ENCODE results near the gene PWWP2A. TPM values are rescaled to one million over a fixed set of nuclear protein-coding genes. Genes with fewer than 3 reads are reported as not detected.
"Not testable (repeated sequence)": the region's sequence is repeated elsewhere in the genome, so short reads cannot be mapped to it uniquely, and the experiment has no call there.

The PWWP2A gene
- total RNA-seq, 2 donors from 2014 or later, result 27.0 to 75.5 TPM

GRCh38 chr5:160079753-160080152 lies 39.5 kb downstream of the PWWP2A start:
- WGBS, 2 donors, result 93 to 98% methylated on average over 2 of the region's 2 CpGs
- TF ChIP-seq POLR2A (IDR thresholded peaks at IDR 0.05) (no peak), CTCF (IDR thresholded peaks at IDR 0.05) (no peak)
- ATAC-seq, result no peak
- Histone ChIP-seq H3K9me3 (no peaks in the 10 kb centered on the region), H3K27me3 (no peaks in the 10 kb centered on the region), H3K36me3 (replicated peaks in 1 of 2; ENCODE audit: insufficient read depth in 1 of 2, low read depth in 2 of 2) (peaks cover 0 to 3% of the 10 kb centered on the region in 2 donors), H3K27ac (no peak overlapping the region), H3K4me3 (no peak overlapping the region), H3K4me1 (peaks cover 10% of the 10 kb centered on the region)
- DNase-seq, result no peak
- intact Hi-C loops (cut with DNase I), result no loop called here

GRCh38 chr5:160076997-160077396 lies 42.3 kb downstream of the PWWP2A start:
- TF ChIP-seq CTCF (IDR thresholded peaks at IDR 0.05), result no peak
- no peak for TF ChIP-seq POLR2A (IDR thresholded peaks at IDR 0.05)
- DNase-seq (no peak), ATAC-seq (no peak)
- intact Hi-C loops (cut with DNase I), result no loop called here
- Histone ChIP-seq H3K27me3 (no peaks in the 10 kb centered on the region), H3K4me3 (no peak overlapping the region), H3K9me3 (no peaks in the 10 kb centered on the region), H3K4me1 (no peaks in the 10 kb centered on the region), H3K27ac (no peak overlapping the region), H3K36me3 (replicated peaks in 1 of 2; ENCODE audit: insufficient read depth in 1 of 2, low read depth in 2 of 2) (peaks cover 0 to 3% of the 10 kb centered on the region in 2 donors)
- 65 to 71% methylated on average over 2 of the region's 2 CpGs for WGBS, 2 donors

- no peaks in the 10 kb centered on the region for H3K9me3 ChIP-seq
These were observed 44.2 kb downstream of the PWWP2A start for GRCh38 chr5:160075073-160075472.

GRCh38 chr5:160071916-160072315 lies 47.3 kb downstream of the PWWP2A start:
- ATAC-seq, result no peak
- Histone ChIP-seq H3K36me3 (replicated peaks in 1 of 2; ENCODE audit: insufficient read depth in 1 of 2, low read depth in 2 of 2) (no peaks in the 10 kb centered on the region), H3K27ac (no peak overlapping the region), H3K27me3 (no peaks in the 10 kb centered on the region), H3K4me3 (no peak overlapping the region), H3K9me3 (no peaks in the 10 kb centered on the region), H3K4me1 (peaks cover 6% of the 10 kb centered on the region)
- intact Hi-C loops (cut with DNase I), result no loop called here
- DNase-seq, result no peak
- WGBS, 2 donors, result 44 to 85% methylated on average over 2 of the region's 2 CpGs
- TF ChIP-seq POLR2A (IDR thresholded peaks at IDR 0.05) (no peak), CTCF (IDR thresholded peaks at IDR 0.05) (no peak)

More at GRCh38 chr5:160075073-160075472, 44.2 kb downstream of the PWWP2A start:
- H3K4me1 ChIP-seq, result no peaks in the 10 kb centered on the region
- DNase-seq, result no peak
- ATAC-seq, result no peak
- H3K36me3 ChIP-seq (replicated peaks in 1 of 2; ENCODE audit: insufficient read depth in 1 of 2, low read depth in 2 of 2), result peaks cover 0 to 3% of the 10 kb centered on the region in 2 donors
- intact Hi-C loops (cut with DNase I), result no loop called here
- no peak overlapping the region for H3K27ac ChIP-seq
- no peak overlapping the region for H3K4me3 ChIP-seq
- TF ChIP-seq POLR2A (IDR thresholded peaks at IDR 0.05) (no peak), CTCF (IDR thresholded peaks at IDR 0.05) (no peak)
- H3K27me3 ChIP-seq, result no peaks in the 10 kb centered on the region

- H3K4me1 ChIP-seq, result peaks cover 6% of the 10 kb centered on the region
- ATAC-seq (no peak), DNase-seq (peak in 1 of 4 donors; percentile 14)
- WGBS, 2 donors, result 69 to 81% methylated on average over 8 of the region's 8 CpGs
- no peak overlapping the region for H3K27ac ChIP-seq
- no peak for TF ChIP-seq CTCF (IDR thresholded peaks at IDR 0.05)
- TF ChIP-seq POLR2A (IDR thresholded peaks at IDR 0.05), result no peak
- no peaks in the 10 kb centered on the region for H3K36me3 ChIP-seq (replicated peaks in 1 of 2; ENCODE audit: insufficient read depth in 1 of 2, low read depth in 2 of 2)
- intact Hi-C loops (cut with DNase I), result no loop called here
- no peaks in the 10 kb centered on the region for H3K9me3 ChIP-seq
- H3K4me3 ChIP-seq, result no peak overlapping the region
- H3K27me3 ChIP-seq, result no peaks in the 10 kb centered on the region
These were observed 47.7 kb downstream of the PWWP2A start for GRCh38 chr5:160071516-160071915.

DNA sequence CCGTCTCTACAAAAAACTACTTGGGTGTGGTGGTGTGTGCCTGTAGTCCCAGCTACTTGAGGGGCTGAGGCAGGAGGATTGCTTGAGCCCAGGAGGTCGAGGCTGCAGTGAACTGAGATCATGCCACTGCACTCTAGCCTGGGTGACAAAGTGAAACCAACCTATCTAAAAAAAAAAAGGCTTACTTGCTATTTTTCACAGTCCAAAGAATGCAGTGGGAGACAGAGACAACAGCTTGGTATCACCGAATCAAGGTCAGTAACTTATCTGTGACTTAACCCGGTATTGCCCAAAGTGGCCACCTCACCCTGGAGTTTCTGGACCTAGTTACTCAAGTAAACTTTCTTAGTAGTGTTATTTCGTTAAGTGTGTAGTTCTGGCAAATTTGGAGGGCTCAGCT lies 50.1 kb downstream of the PWWP2A start:
- H3K27ac ChIP-seq; H3K27me3 ChIP-seq; H3K4me3 ChIP-seq; H3K36me3 ChIP-seq (replicated peaks in 1 of 2; ENCODE audit: insufficient read depth in 1 of 2, low read depth in 2 of 2); ATAC-seq; intact Hi-C loops (cut with DNase I); H3K9me3 ChIP-seq; DNase-seq: not testable (repeated sequence)
- H3K4me1 ChIP-seq, result peaks cover 27% of the 10 kb centered on the region
- WGBS, 2 donors, result 67 to 69% methylated on average over 5 of the region's 5 CpGs
